Activated T-cell treated with anti-CD3 and anti-CD28 coated beads, Interleukin-2, amount 50 U/mL, for 48 hours (primary cell): ENCODE results near the gene SRD5A1.
"Not testable (repeated sequence)": the region's sequence is repeated elsewhere in the genome, so short reads cannot be mapped to it uniquely, and the experiment has no call there.

Source experiments
- DNase-seq, 2 experiments: peaks; one replicate each; pipeline ENCODE4 v3.0.0-alpha.2; 2020

The SRD5A1 gene

GRCh38 chr5:6645571-6646362 is 12.5 kb downstream of the SRD5A1 start:
- DNase-seq, result not testable (repeated sequence)

GRCh38 chr5:6649186-6649585 is 15.9 kb downstream of the SRD5A1 start:
- no peak for DNase-seq

GRCh38 chr5:6649681-6650080 is 16.4 kb downstream of the SRD5A1 start:
- DNase-seq, result no peak

GRCh38 chr5:6652025-6652424 is 18.8 kb downstream of the SRD5A1 start:
- no peak for DNase-seq

- DNase-seq, result no peak
Observed at GRCh38 chr5:6655432-6655831, 22.2 kb downstream of the SRD5A1 start.

GRCh38 chr5:6656680-6657079 is 23.4 kb downstream of the SRD5A1 start:
- DNase-seq, result no peak

GRCh38 chr5:6659941-6660684 is 26.9 kb downstream of the SRD5A1 start:
- no peak for DNase-seq

- no peak for DNase-seq
Observed at GRCh38 chr5:6660688-6661087, 27.4 kb downstream of the SRD5A1 start.

GRCh38 chr5:6666762-6667161 is 33.5 kb downstream of the SRD5A1 start:
- no peak for DNase-seq

GRCh38 chr5:6667648-6668047 is 34.4 kb downstream of the SRD5A1 start:
- DNase-seq, result no peak

- DNase-seq, result not testable (repeated sequence)
Observed at GRCh38 chr5:6668717-6669116, 35.5 kb downstream of the SRD5A1 start.

GRCh38 chr5:6673031-6673430 is 39.8 kb downstream of the SRD5A1 start:
- no peak for DNase-seq

GRCh38 chr5:6673963-6674362 is 40.7 kb downstream of the SRD5A1 start:
- DNase-seq, result no peak

GRCh38 chr5:6674421-6674820 is 41.2 kb downstream of the SRD5A1 start:
- DNase-seq, result no peak

- DNase-seq, result no peak
Observed at GRCh38 chr5:6674886-6675285, 41.6 kb downstream of the SRD5A1 start.

- DNase-seq, result no peak
Observed at GRCh38 chr5:6675784-6676491, 42.7 kb downstream of the SRD5A1 start.

- no peak for DNase-seq
Observed at GRCh38 chr5:6676702-6677101, 43.5 kb downstream of the SRD5A1 start.

GRCh38 chr5:6678385-6678784 is 45.1 kb downstream of the SRD5A1 start:
- DNase-seq, result no peak

- DNase-seq, result no peak
Observed at GRCh38 chr5:6680922-6681321, 47.7 kb downstream of the SRD5A1 start.

- no peak for DNase-seq
Observed at GRCh38 chr5:6681682-6682081, 48.4 kb downstream of the SRD5A1 start.

- no peak for DNase-seq
Observed at GRCh38 chr5:6682239-6682638, 49.0 kb downstream of the SRD5A1 start.

GRCh38 chr5:6683241-6683640 is 50.0 kb downstream of the SRD5A1 start:
- DNase-seq, result no peak

GRCh38 chr5:6684075-6684474 is 50.8 kb downstream of the SRD5A1 start:
- no peak for DNase-seq

GRCh38 chr5:6686501-6686900 is 53.3 kb downstream of the SRD5A1 start:
- no peak for DNase-seq
